OCI-LY7 (cell line): ENCODE data around the gene NT5C2. TPM values are rescaled to one million over a fixed set of nuclear protein-coding genes. Genes with fewer than 3 reads are reported as not detected.
A peak's percentile ranks its signal among the peaks of the same experiment; 100 is the strongest.

Experiments used
- BruUV-seq: library from RNA; stranded (reverse); fragments of 400-500 nt; replicated peaks from 2 replicates; lab custom pipeline; 2021; lab: Mats Ljungman, UMichigan
- CTCF ChIA-PET: fragments of 300-600 bp; sonication (Branson Sonifier 250); formaldehyde crosslinking; loops from one replicate; lab custom pipeline; 2022; ENCODE audit warnings: antibody characterized with exemption; ENCODE audit not compliant: unreplicated experiment; lab: Charles Lee
- POLR2A ChIA-PET: fragments of 300-600 bp; sonication (Branson Sonifier 250); formaldehyde crosslinking; loops from one replicate; lab custom pipeline; 2022; ENCODE audit warnings: antibody characterized with exemption; lab: Charles Lee
- DNase-seq: peaks from one replicate; pipeline ENCODE4 v3.0.0-alpha.2; 2015; ENCODE audit warnings: low spot score
- H2AFZ ChIP-seq: fragments of 200-600 bp; sonication (generic), shearing (Covaris generic); 2 replicates; pipeline ENCODE4 v1.6.1; 2014; ENCODE audit warnings: mild to moderate bottlenecking, antibody characterized with exemption, low read length, moderate library complexity
- H3K27ac ChIP-seq: fragments of 200-600 bp; sonication (generic); 2 replicates; pipeline ENCODE4 v1.5.1; 2014; ENCODE audit warnings: mixed run types, low read depth, mild to moderate bottlenecking, moderate library complexity, low read length, inconsistent platforms; ENCODE audit not compliant: poor library complexity, severe bottlenecking
- H3K36me3 ChIP-seq: fragments of 200-600 bp; sonication (generic); 2 replicates; pipeline ENCODE4 v1.6.1; 2014; ENCODE audit warnings: mild to moderate bottlenecking, antibody characterized with exemption, low read length, moderate library complexity, mixed read lengths; ENCODE audit not compliant: insufficient read depth
- H3K4me1 ChIP-seq: fragments of 200-600 bp; sonication (generic); 2 replicates; pipeline ENCODE4 v1.5.1; 2014; ENCODE audit warnings: mild to moderate bottlenecking, low read length; ENCODE audit not compliant: insufficient read depth, poor library complexity, severe bottlenecking
- H3K4me2 ChIP-seq: fragments of 200-600 bp; sonication (generic); 2 replicates; pipeline ENCODE4 v1.6.1; 2014; ENCODE audit warnings: mild to moderate bottlenecking, low read length
- H3K4me3 ChIP-seq: fragments of 200-600 bp; sonication (generic); 2 replicates; pipeline ENCODE4 v1.5.1; 2014; ENCODE audit warnings: mild to moderate bottlenecking, low read depth, low read length; ENCODE audit not compliant: poor library complexity, severe bottlenecking
- H3K79me2 ChIP-seq: fragments of 200-600 bp; sonication (generic); 2 replicates; pipeline ENCODE4 v1.6.1; 2016; ENCODE audit warnings: low read depth, mild to moderate bottlenecking, low read length, moderate library complexity, mixed read lengths; ENCODE audit not compliant: insufficient read depth
- H3K9me2 ChIP-seq: fragments of 200-600 bp; sonication (generic); 2 replicates; pipeline ENCODE4 v1.6.1; 2016; ENCODE audit warnings: mild to moderate bottlenecking, low read length, mixed read lengths; ENCODE audit not compliant: insufficient read depth
- H3K9me3 ChIP-seq: fragments of 200-600 bp; sonication (generic); 2 replicates; pipeline ENCODE4 v1.6.1; 2014; ENCODE audit warnings: mild to moderate bottlenecking, mixed run types, low read length, mixed read lengths
- H4K20me1 ChIP-seq: fragments of 200-600 bp; sonication (generic); 2 replicates; pipeline ENCODE4 v1.6.1; 2014; ENCODE audit warnings: mild to moderate bottlenecking, antibody characterized with exemption, low read length, moderate library complexity, mixed read lengths; ENCODE audit not compliant: insufficient read depth
- CTCF ChIP-seq: fragments of 200-600 bp; sonication (generic); conservative IDR thresholded peaks from 2 replicates; pipeline ENCODE4 v1.5.1; 2014; ENCODE audit warnings: mild to moderate bottlenecking, antibody characterized with exemption, low read length, moderate library complexity, mixed read lengths
- EZH2phosphoT487 ChIP-seq: fragments of 200-600 bp; sonication (generic); IDR thresholded peaks from 2 replicates; pipeline ENCODE4 v1.6.1; 2018; ENCODE audit warnings: low read depth, borderline replicate concordance, mild to moderate bottlenecking, mixed run types, antibody characterized with exemption, low read length, moderate library complexity, mixed read lengths
- intact Hi-C: fragments of 100-400 bp; cut with micrococcal nuclease; formaldehyde crosslinking; loops from one replicate; pipeline ENCODE4 v1.10.0; 2022; ENCODE audit not compliant: unreplicated experiment
- total RNA-seq, 2 experiments: library from RNA; depleted of rRNA in 1 of 2; stranded (reverse); fragments of >200 nt in 1 of 2; shearing (Covaris generic) in 1 of 2; gene quantifications; 2 replicates each; pipeline ENCODE4 v1.2.3, GENCODE V29; 2014 to 2022

NT5C2 gene
- total RNA-seq, 2 experiments from 2014 or later: 72.0 to 87.3 TPM

DNA sequence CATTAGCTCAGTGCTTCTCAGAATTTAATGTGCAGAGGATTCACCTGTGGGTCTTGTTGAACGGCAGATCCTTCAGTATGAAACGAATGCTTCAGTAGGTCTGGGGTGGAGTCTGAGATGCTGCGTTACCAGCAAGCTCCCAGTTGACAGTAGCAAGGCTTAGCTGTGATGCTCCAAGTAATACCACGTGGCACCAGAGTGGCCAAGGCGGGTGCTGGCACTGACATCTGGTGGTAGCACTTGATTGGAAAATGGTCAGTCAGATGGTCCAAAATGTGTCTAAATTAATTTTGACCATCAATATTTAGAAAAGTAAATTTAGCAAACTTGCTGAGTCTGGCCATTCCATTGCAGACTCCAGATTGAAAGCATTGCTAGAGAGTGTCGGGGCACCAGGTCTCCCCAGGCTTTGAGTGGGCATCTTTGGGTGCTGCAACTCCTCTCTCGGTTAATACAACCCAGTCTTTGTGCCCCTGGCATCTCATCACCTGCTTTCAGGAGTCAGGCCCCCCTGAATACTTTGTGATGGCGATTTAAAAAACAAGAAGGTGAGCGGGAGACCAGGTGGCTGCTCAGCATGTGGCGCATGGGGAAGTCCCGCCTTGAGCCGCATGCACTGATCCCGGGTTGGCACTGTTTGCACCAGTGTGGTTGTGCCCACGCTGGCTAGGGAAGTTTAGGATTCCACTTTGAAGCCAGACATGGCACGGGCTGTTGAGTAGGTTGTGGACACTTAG, 130.1 kb downstream of the NT5C2 start:
- POLR2A ChIA-PET: interaction anchor here (0.6 kb wide), 3 partner anchors 87 to 192 kb away, joined by 3 to 4 read pairs (median 3); no protein-coding TSS in a partner anchor
- no TSS peak for BruUV-seq
- DNase-seq: no peak
- no peaks in the 10 kb centered on the region for H3K9me2 ChIP-seq
- no peak overlapping the region for H2AFZ ChIP-seq
- TF ChIP-seq CTCF (peak; percentile 39), EZH2phosphoT487 (no peak)
- no peaks in the 10 kb centered on the region for H3K79me2 ChIP-seq
- CTCF ChIA-PET: interaction anchor here (1.1 kb wide), 1 partner anchor 146 kb away, joined by 3 read pairs; no protein-coding TSS in a partner anchor
- H3K4me1 ChIP-seq: no peaks in the 10 kb centered on the region
- no peak overlapping the region for H3K27ac ChIP-seq
- no peaks in the 10 kb centered on the region for H3K9me3 ChIP-seq
- no peak overlapping the region for H3K4me3 ChIP-seq
- intact Hi-C loops: no loop called here
- H3K36me3 ChIP-seq: no peaks in the 10 kb centered on the region
- no peak overlapping the region for H3K4me2 ChIP-seq
- H4K20me1 ChIP-seq: no peaks in the 10 kb centered on the region

DNA sequence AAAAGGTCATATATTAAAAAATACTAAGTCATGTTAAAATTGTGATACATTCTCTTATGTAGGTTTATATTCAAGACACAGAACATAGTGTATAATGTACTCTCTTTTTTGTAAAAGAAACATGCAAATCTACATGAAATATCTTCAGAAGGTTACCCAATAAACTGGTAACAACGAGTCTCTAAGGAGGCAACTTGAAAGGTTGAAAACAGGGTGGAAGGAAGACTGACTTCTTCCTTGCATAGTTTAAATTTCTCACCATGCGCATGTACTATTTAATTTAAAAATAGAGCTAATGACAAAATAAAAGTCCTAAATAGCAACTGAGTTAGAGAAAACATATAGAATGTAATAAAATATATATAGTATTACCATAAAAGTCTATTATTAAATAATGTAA, 132.5 kb downstream of the NT5C2 start:
- CTCF ChIA-PET: no interaction called here
- H2AFZ ChIP-seq: no peak overlapping the region
- no peak overlapping the region for H3K4me2 ChIP-seq
- intact Hi-C loops: no loop called here
- H3K79me2 ChIP-seq: no peaks in the 10 kb centered on the region
- no peak for DNase-seq
- TF ChIP-seq CTCF (no peak), EZH2phosphoT487 (no peak)
- POLR2A ChIA-PET: no interaction called here
- no TSS peak for BruUV-seq
- H3K9me3 ChIP-seq: no peaks in the 10 kb centered on the region
- H3K9me2 ChIP-seq: no peaks in the 10 kb centered on the region
- H3K4me1 ChIP-seq: no peaks in the 10 kb centered on the region
- H3K36me3 ChIP-seq: no peaks in the 10 kb centered on the region
- H3K4me3 ChIP-seq: no peak overlapping the region
- no peak overlapping the region for H3K27ac ChIP-seq
- H4K20me1 ChIP-seq: no peaks in the 10 kb centered on the region

- no peaks in the 10 kb centered on the region for H3K9me2 ChIP-seq
- no peaks in the 10 kb centered on the region for H3K36me3 ChIP-seq
- TF ChIP-seq EZH2phosphoT487 (no peak), CTCF (no peak)
- DNase-seq: no peak
- no peak overlapping the region for H3K27ac ChIP-seq
- no peaks in the 10 kb centered on the region for H3K4me1 ChIP-seq
- BruUV-seq: no TSS peak
- H4K20me1 ChIP-seq: no peaks in the 10 kb centered on the region
- ChIA-PET CTCF (no interaction called here), POLR2A (no interaction called here)
- H3K4me2 ChIP-seq: no peak overlapping the region
- H3K79me2 ChIP-seq: no peaks in the 10 kb centered on the region
- H3K9me3 ChIP-seq: no peaks in the 10 kb centered on the region
- intact Hi-C loops: no loop called here
- no peak overlapping the region for H2AFZ ChIP-seq
- no peak overlapping the region for H3K4me3 ChIP-seq
Measured at GRCh38 chr10:103058034-103058433, 135.0 kb downstream of the NT5C2 start.
